Erythroblast (primary cell): ENCODE data around the gene ALMS1.

Source experiments
- GATA1 ChIP-seq: IDR thresholded peaks from 2 replicates; pipeline ENCODE4 v1.6.1; 2011; ENCODE audit warnings: low read depth, mild to moderate bottlenecking, control low read depth, low read length, moderate library complexity
- POLR2A ChIP-seq: IDR thresholded peaks from 2 replicates; pipeline ENCODE4 v1.6.1; 2011; ENCODE audit warnings: mild to moderate bottlenecking, low read length

DNA sequence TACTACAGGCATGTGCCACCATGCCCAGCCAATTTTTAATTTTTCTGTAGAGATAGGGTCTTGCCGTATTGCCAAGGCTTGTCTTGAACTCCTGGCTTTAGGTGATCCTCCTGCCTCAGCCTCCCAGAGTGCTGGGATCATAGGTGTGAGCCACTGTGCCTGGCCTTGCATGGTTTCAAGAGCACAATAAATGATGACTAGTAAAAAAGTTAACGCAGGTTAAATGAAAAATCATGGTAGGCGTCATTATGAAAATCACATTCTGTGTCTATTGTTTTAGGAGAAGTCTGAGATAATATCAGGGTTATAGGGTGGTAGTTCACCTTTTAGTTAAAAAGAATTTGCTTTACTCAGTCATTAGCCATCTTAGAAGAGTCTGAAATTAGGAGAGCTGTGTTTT is 38.3 kb downstream of the ALMS1 start:
- TF ChIP-seq POLR2A = no peak
- TF ChIP-seq GATA1 = no peak
